Ascending aorta (tissue), 2 donors: ENCODE data around the gene SLC35E4. TPM values are rescaled to one million over a fixed set of nuclear protein-coding genes. Genes with fewer than 3 reads are reported as not detected.
A peak's percentile ranks its signal among the peaks of the same experiment; 100 is the strongest.

Source experiments
- DNase-seq, 2 donors: peaks; one replicate each; pipeline ENCODE4 v3.0.0-alpha.2; 2019; ENCODE audit warnings: low spot score in 2 of 2
- H3K27ac ChIP-seq, 2 donors: fragments of 200-600 bp; sonication (generic); one replicate each; pipeline ENCODE4 v1.5.1; 2016 to 2017; ENCODE audit warnings: mild to moderate bottlenecking in 1 of 2
- H3K27me3 ChIP-seq: fragments of 200-600 bp; sonication (generic); one replicate; pipeline ENCODE4 v1.5.1; 2017
- H3K36me3 ChIP-seq, 2 donors: fragments of 200-600 bp; sonication (generic); one replicate each; pipeline ENCODE4 v1.5.1; 2016
- H3K4me1 ChIP-seq, 2 donors: fragments of 200-600 bp; sonication (generic); one replicate each; pipeline ENCODE4 v1.5.1; 2016 to 2017; ENCODE audit warnings: mild to moderate bottlenecking in 1 of 2
- H3K4me3 ChIP-seq, 2 donors: fragments of 200-600 bp; sonication (generic); one replicate each; pipeline ENCODE4 v1.5.1; 2016 to 2017; ENCODE audit warnings: mild to moderate bottlenecking in 1 of 2
- H3K9me3 ChIP-seq, 2 donors: fragments of 200-600 bp; sonication (generic); one replicate each; pipeline ENCODE4 v1.5.1; 2016
- CTCF ChIP-seq, 3 experiments: fragments of 200-600 bp in 2 of 3; fragments of 450-650 bp in 1 of 3; sonication (generic) in 2 of 3; IDR thresholded peaks; one replicate each; pipeline ENCODE4 v1.5.1; 2016 to 2019; ENCODE audit warnings: antibody characterized with exemption in 3 of 3, mild to moderate bottlenecking in 1 of 3, moderate library complexity in 1 of 3
- intact Hi-C: fragments of 100-400 bp; cut with DNase I; formaldehyde crosslinking; loops from one replicate; pipeline ENCODE4 v1.15.1; 2023
- total RNA-seq: library from RNA; depleted of rRNA; stranded (reverse); fragments of >200 nt; gene quantifications from one replicate; pipeline ENCODE4 v1.1.0, GENCODE V29; 2016

Gene SLC35E4
- total RNA-seq, 1 donor from 2014 or later, result 38.1 TPM

GRCh38 chr22:30694640-30695350 is 59.2 kb downstream of the SLC35E4 start, which contains the start of gene OSBP2:
TSS of gene OSBP2 (plus strand) at chr22:30694874. CDS start at chr22:30694910, 36 bp downstream.
- intact Hi-C loops, result loop anchor here (2.0 kb wide), 1 partner anchor 60 kb away; the partner anchor contains the start of gene SLC35E4
- Histone ChIP-seq H3K27me3 (no peaks in the 10 kb centered on the region), H3K27ac (no peak within 1 kb of the TSS), H3K4me1 (peaks cover 0 to 8% of the 10 kb centered on the region in 2 donors), H3K36me3 (no peaks in the 10 kb centered on the region), H3K4me3 (peak within 1 kb of the TSS; percentile 73 to 74), H3K9me3 (no peaks in the 10 kb centered on the region)
- TF ChIP-seq CTCF (IDR thresholded peaks at IDR 0.05), result peak in 1 of 3 experiments; percentile 15
- peak in 1 of 2 donors; percentile 65 for DNase-seq

- H3K4me3 ChIP-seq, result peak overlapping the region; percentile 73 to 74
- H3K9me3 ChIP-seq, result no peaks in the 10 kb centered on the region
- DNase-seq, result no peak
- intact Hi-C loops, result loop anchor here (2.0 kb wide), 1 partner anchor 61 kb away; the partner anchor contains the start of gene SLC35E4
- no peak for TF ChIP-seq CTCF (IDR thresholded peaks at IDR 0.05)
- no peak overlapping the region for H3K27ac ChIP-seq
- H3K4me1 ChIP-seq, result peaks cover 0 to 8% of the 10 kb centered on the region in 2 donors
- H3K27me3 ChIP-seq, result no peaks in the 10 kb centered on the region
- H3K36me3 ChIP-seq, result no peaks in the 10 kb centered on the region
Measured at GRCh38 chr22:30695351-30695851, 59.8 kb downstream of the SLC35E4 start.

- no peak for TF ChIP-seq CTCF (IDR thresholded peaks at IDR 0.05)
- intact Hi-C loops, result loop anchor here (2.0 kb wide), 1 partner anchor 61 kb away; the partner anchor contains the start of gene SLC35E4
- DNase-seq, result no peak
- no peak overlapping the region for H3K27ac ChIP-seq
- peaks cover 0 to 8% of the 10 kb centered on the region in 2 donors for H3K4me1 ChIP-seq
- H3K4me3 ChIP-seq, result no peak overlapping the region
- no peaks in the 10 kb centered on the region for H3K27me3 ChIP-seq
- no peaks in the 10 kb centered on the region for H3K9me3 ChIP-seq
- no peaks in the 10 kb centered on the region for H3K36me3 ChIP-seq
Measured at GRCh38 chr22:30695871-30696655, 60.5 kb downstream of the SLC35E4 start.

Other genes with a start within 250 kb of the SLC35E4 start
- 6.7 TPM for gene RNF215, start 248.4 kb upstream of the SLC35E4 start, total RNA-seq
- gene SEC14L2, start 238.8 kb upstream of the SLC35E4 start, total RNA-seq, result 3.0 TPM
- gene MTFP1, start 210.0 kb upstream of the SLC35E4 start, total RNA-seq, result 4.5 TPM
- gene SEC14L3, start 163.8 kb upstream of the SLC35E4 start, total RNA-seq, result not detected
- gene SEC14L4, start 130.1 kb upstream of the SLC35E4 start, total RNA-seq, result not detected
- not detected for gene SEC14L6, start 89.0 kb upstream of the SLC35E4 start, total RNA-seq
- gene GAL3ST1, start 61.1 kb upstream of the SLC35E4 start, total RNA-seq, result not detected
- gene PES1, start 43.9 kb upstream of the SLC35E4 start, total RNA-seq, result 24.7 TPM
- gene TCN2, start 28.6 kb upstream of the SLC35E4 start, total RNA-seq, result 56.8 TPM
- 0.21 TPM for gene DUSP18, start 32.1 kb downstream of the SLC35E4 start, total RNA-seq
- 0.53 TPM for gene OSBP2, start 59.1 kb downstream of the SLC35E4 start, total RNA-seq